SJCRH30 (cell line): ENCODE measurements around the gene METAP1D. TPM values are rescaled to one million over a fixed set of nuclear protein-coding genes. Genes with fewer than 3 reads are reported as not detected.
A peak's percentile ranks its signal among the peaks of the same experiment; 100 is the strongest.

Experiments
- DNase-seq, 2 experiments: peaks; one replicate each; pipeline ENCODE4 v3.0.0-alpha.2; 2015 to 2020
- H3K27ac ChIP-seq: fragments of 250-450 bp; sonication (Bioruptor Pico); 2 replicates; pipeline ENCODE4 v1.5.1; 2020; ENCODE audit warnings: mild to moderate bottlenecking, moderate library complexity
- H3K27me3 ChIP-seq: fragments of 250-450 bp; sonication (Bioruptor Pico); 2 replicates; pipeline ENCODE4 v1.5.1; 2020; ENCODE audit warnings: mild to moderate bottlenecking, moderate library complexity
- H3K36me3 ChIP-seq: fragments of 250-450 bp; sonication (Bioruptor Pico); 2 replicates; pipeline ENCODE4 v1.5.1; 2020; ENCODE audit warnings: mild to moderate bottlenecking, moderate library complexity
- H3K4me1 ChIP-seq: fragments of 250-450 bp; sonication (Bioruptor Pico); 2 replicates; pipeline ENCODE4 v1.5.1; 2020; ENCODE audit warnings: mild to moderate bottlenecking, moderate library complexity
- H3K4me3 ChIP-seq: fragments of 250-450 bp; sonication (Bioruptor Pico); 2 replicates; pipeline ENCODE4 v1.5.1; 2020; ENCODE audit warnings: mild to moderate bottlenecking, moderate library complexity
- H3K9me3 ChIP-seq: fragments of 250-450 bp; sonication (Bioruptor Pico); replicated peaks from 2 replicates; pipeline ENCODE4 v1.5.1; 2020; ENCODE audit warnings: mild to moderate bottlenecking, moderate library complexity
- total RNA-seq: library from RNA; depleted of rRNA; stranded (reverse); fragments of >200 nt; shearing (Covaris generic); gene quantifications from 2 replicates; pipeline ENCODE4 v1.2.3, GENCODE V29; 2014

METAP1D gene
- total RNA-seq, 1 experiment from 2014 or later: 6.0 TPM

- no peaks in the 10 kb centered on the region for H3K9me3 ChIP-seq
- H3K4me3 ChIP-seq: no peak overlapping the region
- H3K27me3 ChIP-seq: no peaks in the 10 kb centered on the region
- H3K27ac ChIP-seq: no peak overlapping the region
- no peaks in the 10 kb centered on the region for H3K4me1 ChIP-seq
- H3K36me3 ChIP-seq: no peaks in the 10 kb centered on the region
- no peak for DNase-seq
Measured at GRCh38 chr2:172072303-172072702, 72.5 kb downstream of the METAP1D start.

GRCh38 chr2:172072706-172073105, 73.0 kb downstream of the METAP1D start:
- Histone ChIP-seq H3K9me3 (no peaks in the 10 kb centered on the region), H3K27me3 (no peaks in the 10 kb centered on the region), H3K4me3 (no peak overlapping the region), H3K4me1 (no peaks in the 10 kb centered on the region), H3K27ac (no peak overlapping the region), H3K36me3 (no peaks in the 10 kb centered on the region)
- DNase-seq: no peak

- Histone ChIP-seq H3K27ac (no peak overlapping the region), H3K9me3 (no peaks in the 10 kb centered on the region), H3K27me3 (no peaks in the 10 kb centered on the region), H3K4me3 (no peak overlapping the region), H3K36me3 (no peaks in the 10 kb centered on the region), H3K4me1 (no peaks in the 10 kb centered on the region)
- no peak for DNase-seq
Measured at GRCh38 chr2:172073518-172073917, 73.8 kb downstream of the METAP1D start.

GRCh38 chr2:172074254-172074653, 74.5 kb downstream of the METAP1D start:
- H3K4me3 ChIP-seq: no peak overlapping the region
- no peak overlapping the region for H3K27ac ChIP-seq
- H3K27me3 ChIP-seq: no peaks in the 10 kb centered on the region
- no peaks in the 10 kb centered on the region for H3K4me1 ChIP-seq
- H3K36me3 ChIP-seq: no peaks in the 10 kb centered on the region
- H3K9me3 ChIP-seq: no peaks in the 10 kb centered on the region
- no peak for DNase-seq

GRCh38 chr2:172079416-172079815, 79.7 kb downstream of the METAP1D start:
- Histone ChIP-seq H3K36me3 (no peaks in the 10 kb centered on the region), H3K27me3 (no peaks in the 10 kb centered on the region), H3K4me3 (no peak overlapping the region)

GRCh38 chr2:172079838-172080640, 80.3 kb downstream of the METAP1D start:
- DNase-seq: no peak
- H3K27me3 ChIP-seq: no peaks in the 10 kb centered on the region
- H3K9me3 ChIP-seq: no peaks in the 10 kb centered on the region
- no peaks in the 10 kb centered on the region for H3K36me3 ChIP-seq
- H3K27ac ChIP-seq: no peak overlapping the region
- no peaks in the 10 kb centered on the region for H3K4me1 ChIP-seq
- no peak overlapping the region for H3K4me3 ChIP-seq

More at GRCh38 chr2:172079416-172079815, 79.7 kb downstream of the METAP1D start:
- no peak for DNase-seq
- H3K9me3 ChIP-seq: no peaks in the 10 kb centered on the region
- no peak overlapping the region for H3K27ac ChIP-seq
- H3K4me1 ChIP-seq: no peaks in the 10 kb centered on the region

- Histone ChIP-seq H3K36me3 (no peaks in the 10 kb centered on the region), H3K4me3 (no peak overlapping the region), H3K4me1 (no peaks in the 10 kb centered on the region), H3K9me3 (no peaks in the 10 kb centered on the region), H3K27ac (no peak overlapping the region), H3K27me3 (no peaks in the 10 kb centered on the region)
- DNase-seq: no peak
Measured at GRCh38 chr2:172080641-172081220, 81.0 kb downstream of the METAP1D start.

- Histone ChIP-seq H3K27ac (no peak overlapping the region), H3K4me1 (no peaks in the 10 kb centered on the region), H3K27me3 (no peaks in the 10 kb centered on the region), H3K9me3 (no peaks in the 10 kb centered on the region), H3K4me3 (no peak overlapping the region), H3K36me3 (no peaks in the 10 kb centered on the region)
- no peak for DNase-seq
Measured at GRCh38 chr2:172081221-172082022, 81.7 kb downstream of the METAP1D start.

- Histone ChIP-seq H3K27me3 (no peaks in the 10 kb centered on the region), H3K4me1 (no peaks in the 10 kb centered on the region), H3K36me3 (no peaks in the 10 kb centered on the region), H3K4me3 (no peak overlapping the region), H3K27ac (no peak overlapping the region), H3K9me3 (no peaks in the 10 kb centered on the region)
- no peak for DNase-seq
Measured at GRCh38 chr2:172082105-172082943, 82.6 kb downstream of the METAP1D start.

- Histone ChIP-seq H3K4me3 (peak overlapping the region; percentile 73), H3K27ac (no peak overlapping the region), H3K27me3 (no peaks in the 10 kb centered on the region), H3K9me3 (no peaks in the 10 kb centered on the region), H3K36me3 (no peaks in the 10 kb centered on the region), H3K4me1 (no peaks in the 10 kb centered on the region)
- DNase-seq: no peak
Measured at GRCh38 chr2:172082944-172083627, 83.3 kb downstream of the METAP1D start.

- no peaks in the 10 kb centered on the region for H3K9me3 ChIP-seq
- H3K27me3 ChIP-seq: no peaks in the 10 kb centered on the region
- H3K4me1 ChIP-seq: no peaks in the 10 kb centered on the region
- 0 out of 2 replicates have a peak, but pooled peaks cover 3% of the 10 kb centered on the region for H3K36me3 ChIP-seq
- H3K4me3 ChIP-seq: peak overlapping the region; percentile 73
- no peak for DNase-seq
- H3K27ac ChIP-seq: peak overlapping the region; percentile 83
Measured at GRCh38 chr2:172083628-172084394, 84.1 kb downstream of the METAP1D start.

GRCh38 chr2:172084395-172084644, 84.6 kb downstream of the METAP1D start:
- 0 out of 2 replicates have a peak, but pooled peaks cover 4% of the 10 kb centered on the region for H3K36me3 ChIP-seq
- no peak for DNase-seq
- no peaks in the 10 kb centered on the region for H3K27me3 ChIP-seq
- H3K27ac ChIP-seq: peak overlapping the region; percentile 83
- peak overlapping the region; percentile 73 for H3K4me3 ChIP-seq
- no peaks in the 10 kb centered on the region for H3K9me3 ChIP-seq
- H3K4me1 ChIP-seq: no peaks in the 10 kb centered on the region

- no peaks in the 10 kb centered on the region for H3K27me3 ChIP-seq
- no peaks in the 10 kb centered on the region for H3K4me1 ChIP-seq
- peak; percentile 96 to 97 for DNase-seq
- H3K27ac ChIP-seq: peak overlapping the region; percentile 83
- 0 out of 2 replicates have a peak, but pooled peaks cover 4% of the 10 kb centered on the region for H3K36me3 ChIP-seq
- peak overlapping the region; percentile 73 for H3K4me3 ChIP-seq
- H3K9me3 ChIP-seq: no peaks in the 10 kb centered on the region
Measured at GRCh38 chr2:172084645-172085459, 85.1 kb downstream of the METAP1D start.
